ENCODE results near the gene PDZK1.
"Not testable (repeated sequence)": the region's sequence is repeated elsewhere in the genome, so short reads cannot be mapped to it uniquely, and the experiment has no call there.

The PDZK1 gene

DNA sequence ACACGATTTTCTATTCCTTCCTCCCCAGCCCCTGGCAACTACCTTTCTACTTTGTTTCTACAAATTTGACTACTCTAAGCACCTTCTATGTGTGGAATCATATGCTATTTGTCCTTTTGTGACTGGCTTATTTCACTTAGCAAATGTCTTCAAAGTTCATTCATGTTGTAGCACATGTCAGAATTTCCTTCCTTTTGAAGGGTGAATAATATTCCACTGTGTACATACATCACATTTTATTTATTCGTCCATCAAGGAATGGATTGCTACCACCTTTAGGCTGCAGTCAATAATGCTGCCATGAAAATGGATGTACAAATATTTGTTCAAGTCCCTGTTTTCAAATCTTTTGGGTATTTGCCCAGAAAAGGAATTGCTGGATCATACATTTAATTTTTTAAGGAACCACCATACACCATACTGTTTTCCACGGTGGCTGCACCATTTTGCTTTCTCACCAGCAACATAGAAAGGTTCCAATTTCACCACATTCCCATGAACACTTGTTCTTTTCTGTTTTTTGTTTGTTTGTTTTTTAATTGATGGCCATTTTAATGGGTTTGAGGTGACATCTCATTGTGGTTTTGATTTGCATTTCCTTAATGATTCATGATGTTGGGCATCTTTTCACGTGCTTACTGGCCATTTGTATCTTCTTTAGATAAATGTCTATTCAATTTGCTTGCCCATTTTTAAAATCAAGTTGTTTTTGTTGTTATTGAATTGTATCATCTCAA is 3.3 kb upstream of the PDZK1 start:
- no peak for DNase-seq (ENCODE audit: low read depth in 1 of 2, low spot score in 1 of 2)

GRCh38 chr1:145708063-145708462 is 895 bp upstream of the PDZK1 start:
- DNase-seq (ENCODE audit: low read depth in 1 of 2, low spot score in 1 of 2) = no peak

GRCh38 chr1:145706086-145706664 is 993 bp downstream of the PDZK1 start:
- no peak for DNase-seq (ENCODE audit: low read depth in 1 of 2, low spot score in 1 of 2)

DNA sequence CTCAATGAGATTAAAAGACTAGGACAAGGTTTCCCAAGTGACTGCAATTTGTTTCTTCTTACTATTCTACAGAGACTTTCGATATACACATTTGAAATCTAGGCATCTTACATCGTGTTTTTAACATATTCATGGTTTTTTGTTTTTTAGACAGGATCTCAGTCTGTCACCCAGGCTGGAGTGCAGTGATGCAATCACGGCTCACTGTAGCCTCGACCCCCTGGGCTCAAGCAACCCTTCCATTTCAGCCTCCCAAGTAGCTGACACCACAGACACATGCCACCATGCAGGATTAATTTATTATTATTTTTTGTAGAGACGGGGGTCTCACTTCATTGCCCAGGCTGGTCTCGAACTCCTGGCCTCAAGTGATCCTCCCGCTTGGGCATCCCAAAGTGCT is 1.5 kb downstream of the PDZK1 start:
- DNase-seq (ENCODE audit: low read depth in 1 of 2, low spot score in 1 of 2) = no peak

GRCh38 chr1:145702826-145703225 is 4.3 kb downstream of the PDZK1 start:
- no peak for DNase-seq (ENCODE audit: low read depth in 1 of 2, low spot score in 1 of 2)

- DNase-seq (ENCODE audit: low read depth in 1 of 2, low spot score in 1 of 2) = no peak
Observed at GRCh38 chr1:145702052-145702451, 5.1 kb downstream of the PDZK1 start.

DNA sequence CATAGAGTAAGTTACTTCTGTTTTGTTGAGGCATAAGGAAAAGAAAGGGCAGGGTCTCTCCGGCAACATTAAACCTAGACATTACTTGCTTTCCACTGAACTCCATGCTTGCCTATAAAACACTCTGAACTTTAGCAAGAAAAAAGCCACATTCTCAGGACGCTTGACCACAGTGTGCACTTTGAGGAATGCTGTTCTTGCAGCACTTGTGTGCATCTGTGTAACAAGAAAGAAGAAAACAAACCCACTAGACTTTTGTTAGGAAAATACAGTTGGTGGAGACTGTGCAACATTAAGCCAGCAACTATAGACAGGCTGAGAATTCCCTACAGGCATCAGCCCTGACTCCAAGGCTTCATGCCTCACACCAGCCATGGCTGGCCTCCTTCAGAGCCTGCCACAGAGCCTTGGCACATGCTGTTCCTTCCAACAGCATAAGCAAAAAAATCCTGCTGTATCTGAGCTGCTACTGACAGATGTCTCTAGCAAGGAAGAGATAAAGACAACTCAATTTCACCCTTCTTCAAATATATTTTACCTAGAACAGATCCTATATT is 5.8 kb downstream of the PDZK1 start:
- no peak for DNase-seq (ENCODE audit: low read depth in 1 of 2, low spot score in 1 of 2)

GRCh38 chr1:145696630-145696960 is 10.6 kb downstream of the PDZK1 start:
- DNase-seq (ENCODE audit: low read depth in 1 of 2, low spot score in 1 of 2) = no peak

DNA sequence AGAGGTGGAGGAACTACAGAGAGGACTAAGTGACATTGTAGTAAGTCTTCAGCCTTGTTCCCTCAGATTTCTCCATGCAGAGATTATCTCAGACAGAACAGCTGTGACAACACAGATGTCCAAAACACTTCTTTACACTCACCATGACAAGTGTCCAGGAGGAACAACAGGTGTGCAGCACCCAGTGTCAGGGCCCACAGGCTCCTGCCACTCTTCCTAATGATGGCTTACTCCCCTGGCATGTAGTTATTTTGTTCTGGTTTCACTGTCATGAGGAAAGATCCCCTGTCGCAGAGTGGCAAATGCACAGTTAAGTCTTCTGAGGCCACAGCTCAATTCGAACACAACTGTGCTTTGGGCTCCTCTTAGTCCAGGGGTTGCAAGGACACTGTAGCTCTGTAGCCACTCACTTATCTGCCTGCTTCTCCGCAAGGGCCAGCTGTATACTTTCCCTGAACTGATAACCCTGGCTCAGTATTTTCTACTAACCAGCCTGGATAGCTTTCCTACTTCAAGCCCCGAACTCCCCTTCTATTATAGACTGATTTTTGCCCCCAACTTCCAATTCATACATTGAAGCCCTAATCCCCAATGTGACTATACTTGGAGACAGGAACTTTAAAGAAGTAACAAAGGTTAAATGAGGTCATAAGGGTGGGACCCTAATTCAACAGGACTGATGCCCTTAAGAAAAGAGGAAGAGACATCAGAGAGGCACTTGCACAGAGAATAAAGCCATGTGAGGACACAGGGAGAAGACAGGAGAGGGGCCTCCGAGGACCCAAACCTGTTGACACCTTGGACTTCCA is 11.1 kb downstream of the PDZK1 start:
- no peak for DNase-seq (ENCODE audit: low read depth in 1 of 2, low spot score in 1 of 2)

GRCh38 chr1:145692785-145693443 is 14.3 kb downstream of the PDZK1 start:
- DNase-seq (ENCODE audit: low read depth in 1 of 2, low spot score in 1 of 2) = no peak

- no peak for DNase-seq (ENCODE audit: low read depth in 1 of 2, low spot score in 1 of 2)
Observed at GRCh38 chr1:145690587-145691558, 16.3 kb downstream of the PDZK1 start.

- DNase-seq (ENCODE audit: low read depth in 1 of 2, low spot score in 1 of 2) = no peak
Observed at GRCh38 chr1:145689922-145690321, 17.2 kb downstream of the PDZK1 start.

- no peak for DNase-seq (ENCODE audit: low read depth in 1 of 2, low spot score in 1 of 2)
Observed at GRCh38 chr1:145688924-145689323, 18.2 kb downstream of the PDZK1 start.

GRCh38 chr1:145688328-145688727 is 18.8 kb downstream of the PDZK1 start:
- DNase-seq (ENCODE audit: low read depth in 1 of 2, low spot score in 1 of 2) = no peak

DNA sequence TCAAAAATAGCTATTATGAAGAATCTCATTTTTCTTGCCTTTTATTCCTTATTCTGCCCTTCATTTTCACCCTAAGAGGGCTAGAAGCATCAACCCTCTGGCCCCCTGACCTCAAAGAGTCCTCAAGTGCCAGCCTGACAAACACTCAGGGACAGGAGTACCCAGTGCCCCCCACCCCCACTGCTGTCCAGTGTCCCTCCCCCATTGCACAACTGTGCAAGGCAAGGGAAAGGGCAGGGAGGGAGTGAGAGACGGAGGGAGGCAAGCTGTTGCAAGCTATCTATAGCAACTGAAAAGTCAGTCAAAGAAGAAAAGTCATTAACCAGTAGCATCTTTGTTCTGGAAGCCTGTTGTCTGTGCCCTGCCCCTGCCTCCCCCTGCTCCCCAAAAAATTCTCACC is 21.1 kb downstream of the PDZK1 start:
- not testable (repeated sequence) for DNase-seq (ENCODE audit: low read depth in 1 of 2, low spot score in 1 of 2)

- DNase-seq (ENCODE audit: low read depth in 1 of 2, low spot score in 1 of 2) = not testable (repeated sequence)
Observed at GRCh38 chr1:145684858-145685257, 22.3 kb downstream of the PDZK1 start.

- not testable (repeated sequence) for DNase-seq (ENCODE audit: low read depth in 1 of 2, low spot score in 1 of 2)
Observed at GRCh38 chr1:145673217-145673616, 34.0 kb downstream of the PDZK1 start.

DNA sequence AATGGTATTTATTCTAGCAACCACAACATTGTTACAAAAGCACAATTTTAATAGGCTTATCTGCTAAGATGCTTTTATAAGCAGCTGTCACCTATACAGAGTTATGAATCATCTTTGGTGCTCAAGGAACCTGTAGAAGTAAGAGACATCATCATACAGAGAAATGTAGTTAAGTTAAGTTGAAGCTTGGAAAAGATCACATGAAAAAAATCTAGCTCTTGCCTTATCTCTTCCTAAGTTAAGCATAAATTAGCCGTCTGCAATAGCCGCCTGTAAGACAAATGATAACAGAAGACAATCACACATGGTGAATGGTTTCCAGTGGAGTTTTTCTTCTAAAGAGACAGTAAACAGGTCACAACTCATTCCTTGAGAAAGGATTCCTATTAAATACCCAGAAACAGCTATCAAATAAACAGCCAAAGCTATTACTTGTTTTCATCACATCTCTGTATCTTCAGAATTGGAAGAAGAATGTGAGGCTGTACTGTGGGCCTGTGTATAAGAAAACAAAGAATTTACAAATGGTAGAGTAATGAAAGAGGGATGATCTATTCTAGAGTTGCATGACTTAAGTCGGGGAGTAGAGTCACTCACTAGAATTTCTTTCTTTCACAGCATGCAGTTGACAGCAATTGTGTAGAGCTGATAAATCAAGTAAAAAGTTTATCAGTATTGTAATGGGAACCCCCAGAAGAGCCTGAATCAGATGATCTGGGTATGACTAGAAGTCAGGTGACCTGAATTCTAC is 36.0 kb downstream of the PDZK1 start:
- DNase-seq (ENCODE audit: low read depth in 1 of 2, low spot score in 1 of 2) = not testable (repeated sequence)

DNA sequence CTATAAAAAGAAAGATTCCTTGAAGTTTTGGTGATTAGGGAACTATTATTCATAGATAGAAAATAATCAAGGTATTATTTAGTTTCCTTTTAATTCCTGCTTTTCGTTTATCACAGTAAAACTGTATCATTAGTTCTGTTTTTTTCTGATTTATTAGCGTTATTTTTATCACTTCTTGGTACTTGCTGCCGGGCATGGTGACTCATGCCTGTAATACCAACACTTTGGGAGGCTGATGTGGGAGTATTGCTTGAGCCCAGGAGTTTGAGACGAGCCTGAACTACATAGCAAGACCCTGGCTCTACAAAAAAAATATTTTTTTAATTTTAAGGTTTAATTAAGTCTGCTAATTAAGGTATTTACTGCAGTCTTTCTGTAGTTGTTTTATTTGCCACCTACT is 42.2 kb downstream of the PDZK1 start:
- not testable (repeated sequence) for DNase-seq (ENCODE audit: low read depth in 1 of 2, low spot score in 1 of 2)

DNA sequence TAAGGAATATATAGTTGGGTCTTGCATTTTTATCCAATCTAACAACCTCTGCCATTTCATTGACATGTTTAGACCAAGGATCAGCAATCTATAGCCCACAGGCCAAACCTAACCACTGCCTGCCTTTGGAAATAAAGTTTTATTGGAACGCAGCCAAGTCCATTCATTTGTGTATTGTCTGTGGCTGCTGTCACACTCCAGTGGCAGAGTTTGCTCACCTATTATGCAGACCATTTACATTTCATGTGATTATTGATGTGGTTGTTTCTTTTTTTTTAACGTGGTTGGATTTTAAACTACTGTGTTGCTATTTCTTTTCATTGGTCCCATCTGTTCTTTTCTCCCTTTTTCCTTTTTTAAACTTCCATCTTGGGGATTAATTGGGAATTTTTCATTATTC is 44.7 kb downstream of the PDZK1 start:
- not testable (repeated sequence) for DNase-seq (ENCODE audit: low read depth in 1 of 2, low spot score in 1 of 2)
